Aorta (tissue), 5 donors: ENCODE measurements around the gene NKX2-3. TPM values are rescaled to one million over a fixed set of nuclear protein-coding genes. Genes with fewer than 3 reads are reported as not detected.

Experiments used
- ATAC-seq: fragments of 200-7000 bp; cut with Tn5 transposase; one replicate; pipeline ENCODE4 v1.9.1; 2022; ENCODE audit warnings: moderate library complexity; ENCODE audit not compliant: low FRiP score
- DNase-seq, 2 donors: peaks; one replicate each; pipeline ENCODE4 v3.0.0-alpha.2; 2020
- H3K27ac ChIP-seq, 2 donors: one replicate each; pipeline ENCODE4 v1.5.1; 2013; ENCODE audit warnings: low read length in 2 of 2, mild to moderate bottlenecking in 2 of 2, moderate library complexity in 2 of 2, control low read depth in 1 of 2, inconsistent platforms in 1 of 2, low read depth in 1 of 2
- H3K27me3 ChIP-seq, 2 donors: one replicate each; pipeline ENCODE4 v1.6.1; 2013; ENCODE audit warnings: control low read depth in 1 of 2, low read length in 1 of 2, mild to moderate bottlenecking in 1 of 2, moderate library complexity in 1 of 2; ENCODE audit not compliant: insufficient read depth in 2 of 2, control insufficient read depth in 1 of 2
- H3K36me3 ChIP-seq, 2 donors: one replicate each; pipeline ENCODE4 v1.6.1; 2013; ENCODE audit warnings: control low read depth in 1 of 2, low read length in 1 of 2, mild to moderate bottlenecking in 1 of 2; ENCODE audit not compliant: insufficient read depth in 2 of 2, control insufficient read depth in 1 of 2
- H3K4me1 ChIP-seq, 2 donors: one replicate each; pipeline ENCODE4 v1.6.1; 2013; ENCODE audit warnings: low read length in 2 of 2, control low read depth in 1 of 2, mild to moderate bottlenecking in 1 of 2, moderate library complexity in 1 of 2; ENCODE audit not compliant: insufficient read depth in 2 of 2, control insufficient read depth in 1 of 2
- H3K4me3 ChIP-seq, 2 donors: one replicate each; pipeline ENCODE4 v1.5.1; 2013; ENCODE audit warnings: low read length in 2 of 2, control low read depth in 1 of 2, mild to moderate bottlenecking in 1 of 2
- H3K9me3 ChIP-seq: one replicate; pipeline ENCODE4 v1.6.1; 2013; ENCODE audit warnings: mild to moderate bottlenecking, low read length; ENCODE audit not compliant: control insufficient read depth
- WGBS, 2 donors: extraction: QIAGEN DNeasy Blood & Tissue Kit; methylation state at CpG; one replicate each; pipeline ENCODE4 v1.1.7; 2013; 5-methylcytosine and 5-hydroxymethylcytosine counted together
- intact Hi-C, 2 donors: fragments of 100-400 bp; cut with DNase I; formaldehyde crosslinking; loops; one replicate each; pipeline versions ENCODE4 v1.14.2 to v1.15.0; 2022
- long read RNA-seq, 2 donors: library from polyadenylated mRNA; unstranded; transcript quantifications; one replicate each; pipeline ENCODE4 v2.0.0, GENCODE V29; 2020 to 2021
- polyA plus RNA-seq, 2 donors: library from polyadenylated mRNA; stranded (reverse); fragments of 200-250 nt; gene quantifications; one replicate each; pipeline ENCODE4 v1.2.3, GENCODE V29; 2013
- total RNA-seq, 2 donors: library from RNA; stranded (reverse); fragmentation: NEBNext Ultra II Directional; extraction: Animal tissue kit (Norgen Biotek cat#: 25700); gene quantifications; one replicate each; pipeline ENCODE4 v1.2.1, GENCODE V29; 2021
- donor health status: healthy with polysubstance abuse.
- donor health status: Bipolar disorder and iron deficiency.
- donor health status: DM: no; HTN: no; CAD: no.
- donor health status: DM: no; HTN: no; CAD: no.
- donor health status: DM: yes; HTN: yes; CAD: no.

NKX2-3 gene
- total RNA-seq (under 1 TPM in 1 of 2 donors, not detected in 1; 0.60 TPM), polyA plus RNA-seq (under 1 TPM; 0.05 to 0.50 TPM)
- long read RNA-seq, donor 1 = 0 reads
- long read RNA-seq, donor 2 = 0 reads

DNA sequence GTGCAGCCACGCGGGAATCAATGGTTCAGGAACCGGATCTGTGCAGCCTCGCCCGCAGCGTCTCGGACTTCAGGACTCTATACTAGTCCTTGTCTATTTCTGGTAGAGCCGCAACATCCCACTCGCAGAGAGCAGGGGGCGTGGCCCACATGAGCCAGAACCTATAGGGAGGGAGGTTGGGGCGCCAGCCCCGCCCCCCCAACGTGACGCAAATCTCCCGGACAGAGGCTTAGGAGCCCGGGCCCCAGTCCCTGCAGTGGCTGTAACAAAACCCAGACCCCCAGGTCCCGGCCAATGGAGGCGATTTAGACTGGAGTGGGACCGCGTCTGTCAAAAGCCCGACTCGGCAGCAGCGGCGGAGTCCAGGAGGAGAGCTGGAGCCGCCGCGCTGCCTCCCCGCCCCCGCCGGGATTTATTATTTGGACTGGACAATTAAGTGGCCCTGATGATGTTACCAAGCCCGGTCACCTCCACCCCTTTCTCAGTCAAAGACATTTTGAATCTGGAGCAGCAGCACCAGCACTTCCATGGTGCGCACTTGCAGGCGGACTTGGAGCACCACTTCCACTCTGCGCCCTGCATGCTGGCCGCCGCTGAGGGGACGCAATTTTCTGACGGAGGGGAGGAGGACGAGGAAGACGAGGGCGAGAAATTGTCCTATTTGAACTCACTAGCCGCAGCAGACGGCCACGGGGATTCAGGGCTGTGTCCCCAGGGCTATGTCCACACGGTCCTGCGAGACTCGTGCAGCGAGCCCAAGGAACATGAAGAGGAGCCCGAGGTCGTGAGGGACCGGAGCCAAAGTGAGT, at the start of gene NKX2-3:
TSS of gene NKX2-3 (plus strand) at position 256 of the 809 bp plus-strand sequence. CDS start at position 446, 190 bp downstream.
- intact Hi-C loops = no loop called here
- peak; percentile 78 to 79 for DNase-seq
- no peak within 1 kb of the TSS for H3K4me3 ChIP-seq
- H3K27me3 ChIP-seq = peaks cover 0 to 2% of the 10 kb centered on the region in 2 donors
- H3K36me3 ChIP-seq = no peaks in the 10 kb centered on the region
- H3K4me1 ChIP-seq = no peaks in the 10 kb centered on the region
- 4 to 5% methylated on average over 51 of the region's 51 CpGs for WGBS, 2 donors
- peaks cover 1% of the 10 kb centered on the region for H3K9me3 ChIP-seq
- no peak within 1 kb of the TSS for H3K27ac ChIP-seq
- peak; percentile 30 for ATAC-seq

DNA sequence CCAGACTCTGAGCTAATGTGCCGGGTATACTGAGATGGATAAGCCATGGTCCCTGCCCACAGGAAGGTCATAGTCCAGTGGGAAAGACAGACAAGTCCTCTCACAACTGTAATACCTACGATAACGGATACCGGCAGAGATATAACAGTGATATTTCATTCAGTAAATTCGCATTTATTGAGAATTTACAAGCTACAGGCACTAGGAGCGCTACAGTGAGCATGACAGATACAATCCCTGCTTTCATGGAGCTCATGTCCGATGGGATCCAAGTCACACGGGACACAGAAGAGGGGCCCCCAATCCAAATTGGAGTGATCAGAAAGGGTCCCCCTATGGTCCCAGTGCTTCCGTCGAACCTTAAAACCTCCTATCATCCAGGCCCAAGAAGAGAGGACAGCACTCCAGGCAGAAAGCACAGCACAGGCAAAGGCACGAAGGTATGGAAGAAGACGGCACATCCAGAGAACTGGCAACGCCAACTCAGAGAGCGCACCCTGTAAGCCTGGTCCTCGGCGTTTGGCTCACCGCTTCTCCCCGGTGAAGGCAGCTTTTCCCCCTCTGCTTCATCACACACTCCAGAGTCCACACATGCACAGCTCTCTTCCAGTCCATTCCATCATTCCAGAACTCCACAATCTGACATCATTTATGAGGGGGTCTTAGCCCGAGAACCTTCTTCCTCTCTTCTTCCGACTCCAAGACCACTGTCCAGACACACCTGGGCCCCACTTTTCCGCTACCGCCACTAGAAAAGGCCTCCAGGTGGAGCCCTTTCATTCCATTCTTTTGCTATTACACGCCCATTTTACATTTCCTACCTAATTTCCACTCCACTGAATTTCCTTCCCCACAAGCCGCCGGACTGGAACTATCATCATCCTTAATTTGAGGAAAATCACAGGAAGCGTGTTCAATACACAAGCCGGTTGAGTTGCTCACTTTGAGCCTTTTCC, 47.8 kb upstream of the NKX2-3 start:
- Histone ChIP-seq H3K36me3 (no peaks in the 10 kb centered on the region), H3K4me3 (no peak overlapping the region), H3K27me3 (peaks cover 0 to 1% of the 10 kb centered on the region in 2 donors), H3K4me1 (no peaks in the 10 kb centered on the region), H3K27ac (no peak overlapping the region), H3K9me3 (peaks cover 1% of the 10 kb centered on the region)
- intact Hi-C loops = no loop called here
- no peak for ATAC-seq
- WGBS, 2 donors = 66 to 69% methylated on average over 27 of the region's 27 CpGs
- no peak for DNase-seq

DNA sequence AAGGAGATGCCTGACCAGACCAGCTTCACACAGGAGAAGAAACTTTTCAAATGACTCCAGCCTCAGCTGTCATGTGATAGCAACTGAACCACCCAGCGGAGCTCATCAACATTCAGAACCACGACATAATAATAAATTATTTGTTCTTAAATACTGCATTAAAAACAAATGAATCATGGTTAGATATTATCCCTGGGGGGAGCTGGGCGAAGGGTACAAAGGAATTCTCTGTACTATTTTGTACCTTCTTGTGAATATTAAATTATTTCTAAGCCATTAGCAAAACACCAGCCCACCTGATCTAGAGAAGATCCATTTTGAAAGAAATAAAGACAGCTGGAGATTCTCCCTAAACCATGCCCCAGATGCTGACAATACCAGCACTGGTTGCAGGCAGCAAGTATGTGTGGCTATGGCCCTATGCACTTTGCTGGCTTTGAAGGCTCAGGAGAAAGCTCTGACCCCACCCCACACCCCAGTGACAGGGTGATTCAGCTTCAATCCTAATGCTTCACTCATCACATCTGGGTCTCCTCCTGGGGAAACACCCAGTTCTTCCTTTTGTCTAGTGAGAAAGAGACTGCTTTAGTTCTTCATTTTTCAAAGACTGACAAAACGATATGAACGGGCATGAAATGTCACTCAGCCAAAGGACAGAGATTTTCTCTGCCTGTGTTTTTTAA, 45.5 kb upstream of the NKX2-3 start:
- WGBS, 2 donors = 73 to 78% methylated on average over 5 of the region's 5 CpGs
- peaks cover 0 to 1% of the 10 kb centered on the region in 2 donors for H3K27me3 ChIP-seq
- H3K36me3 ChIP-seq = no peaks in the 10 kb centered on the region
- intact Hi-C loops = no loop called here
- DNase-seq = no peak
- no peaks in the 10 kb centered on the region for H3K4me1 ChIP-seq
- no peak overlapping the region for H3K27ac ChIP-seq
- ATAC-seq = no peak
- no peak overlapping the region for H3K4me3 ChIP-seq
- peaks cover 1% of the 10 kb centered on the region for H3K9me3 ChIP-seq

DNA sequence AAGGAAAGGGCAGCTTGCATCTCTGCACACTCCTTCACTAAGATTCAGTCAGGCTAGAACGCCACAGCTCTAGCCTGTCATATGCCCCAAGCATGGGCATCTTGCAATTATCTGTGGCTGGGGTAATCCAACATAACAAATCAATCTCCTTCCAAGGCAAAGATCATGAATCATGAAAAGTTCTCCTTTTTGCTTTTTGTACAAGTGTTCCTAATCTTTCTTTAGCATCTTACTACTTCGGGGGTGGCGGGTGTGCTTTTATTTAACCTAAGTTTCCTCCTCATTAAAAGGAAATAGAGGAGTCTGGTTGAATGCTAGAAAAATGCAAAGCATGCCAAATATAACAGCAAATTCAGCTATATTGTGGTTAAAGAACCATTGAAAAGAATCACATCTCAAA, 43.5 kb upstream of the NKX2-3 start:
- intact Hi-C loops = no loop called here
- Histone ChIP-seq H3K27ac (no peak overlapping the region), H3K4me1 (no peaks in the 10 kb centered on the region), H3K27me3 (peaks cover 0 to 1% of the 10 kb centered on the region in 2 donors), H3K4me3 (no peak overlapping the region), H3K36me3 (no peaks in the 10 kb centered on the region), H3K9me3 (no peaks in the 10 kb centered on the region)
- DNase-seq = no peak
- WGBS, 2 donors = 15 to 22% methylated on average over 3 of the region's 3 CpGs
- ATAC-seq = no peak

DNA sequence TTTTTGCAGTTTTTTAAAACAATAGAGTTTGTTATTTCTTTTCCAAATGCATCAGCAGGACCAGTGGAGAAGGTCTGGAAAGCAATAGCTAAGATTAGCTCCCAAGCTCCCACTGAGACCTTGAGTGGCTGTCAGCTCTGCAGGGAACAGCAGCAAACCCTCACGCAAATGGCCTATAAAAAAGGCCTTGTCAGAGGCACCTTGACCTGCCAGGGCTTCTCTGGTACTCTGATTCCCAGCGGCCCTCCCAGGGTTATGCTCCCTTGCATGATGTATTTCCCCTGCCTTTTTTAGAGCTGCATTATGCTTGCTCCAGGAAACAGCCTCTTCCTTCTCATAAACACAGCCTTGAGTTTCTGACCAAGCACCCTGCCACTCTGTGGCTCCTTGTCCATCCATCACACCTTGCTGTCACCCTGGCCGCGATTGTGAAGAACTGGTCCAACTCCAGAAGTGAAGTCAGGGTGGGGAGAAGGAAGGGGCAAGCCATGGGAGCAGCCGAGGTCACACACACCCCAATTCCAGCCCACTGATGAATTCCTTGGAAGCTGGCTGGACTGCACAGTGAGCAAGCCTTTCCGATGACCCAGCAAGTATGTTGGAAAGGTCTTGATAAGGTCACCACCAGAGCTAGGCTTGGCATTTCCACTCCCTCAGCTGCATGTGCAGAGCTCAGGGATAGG, 35.3 kb upstream of the NKX2-3 start:
- intact Hi-C loops = no loop called here
- Histone ChIP-seq H3K4me1 (no peaks in the 10 kb centered on the region), H3K4me3 (no peak overlapping the region), H3K36me3 (no peaks in the 10 kb centered on the region), H3K27me3 (peaks cover 0 to 4% of the 10 kb centered on the region in 2 donors), H3K9me3 (peaks cover 9% of the 10 kb centered on the region), H3K27ac (no peak overlapping the region)
- WGBS, 2 donors = 36 to 47% methylated on average over 6 of the region's 6 CpGs
- ATAC-seq (no peak), DNase-seq (no peak)

DNA sequence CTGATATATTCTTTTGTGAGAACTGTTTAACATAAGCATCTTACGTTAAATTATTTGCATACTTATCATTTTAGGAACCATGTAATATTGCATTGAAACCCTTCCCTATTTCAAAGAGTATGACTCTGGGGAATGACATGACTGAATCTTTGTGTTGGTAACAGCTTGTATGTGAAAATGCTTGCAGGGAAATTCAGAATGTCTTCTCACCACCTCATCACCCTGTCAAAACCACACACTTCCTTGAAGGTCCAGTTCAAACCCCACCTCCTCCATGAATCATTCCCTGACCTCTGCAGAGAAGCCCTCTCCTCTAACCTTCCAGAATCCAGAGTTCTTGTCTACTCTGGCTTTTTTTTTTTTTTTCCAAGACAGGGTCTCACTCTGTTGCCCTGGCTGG, 26.3 kb upstream of the NKX2-3 start:
- Histone ChIP-seq H3K36me3 (no peaks in the 10 kb centered on the region), H3K9me3 (peaks cover 1% of the 10 kb centered on the region), H3K4me1 (no peaks in the 10 kb centered on the region), H3K27me3 (no peaks in the 10 kb centered on the region), H3K27ac (no peak overlapping the region), H3K4me3 (no peak overlapping the region)
- ATAC-seq (no peak), DNase-seq (no peak)
- intact Hi-C loops = no loop called here
- 74 to 79% methylated on average over 1 of the region's 1 CpG for WGBS, 2 donors

DNA sequence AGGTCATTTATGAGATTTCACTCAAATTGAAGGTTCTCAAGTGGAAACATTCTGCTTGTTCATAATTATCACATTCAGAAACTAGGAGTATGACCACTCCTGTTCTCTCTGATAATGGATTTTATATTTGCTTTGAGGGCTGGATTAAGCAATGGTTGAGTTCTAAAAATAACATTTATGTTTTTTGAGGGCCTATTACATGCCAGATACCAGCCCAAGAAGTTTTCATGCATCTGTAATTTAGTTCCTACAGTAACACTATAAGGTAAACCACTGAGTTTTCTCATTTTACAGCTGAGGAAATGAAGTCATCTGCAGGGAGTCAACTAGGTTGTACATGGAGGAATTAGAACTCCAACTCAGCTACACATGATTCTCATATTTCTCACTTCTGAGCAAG, 25.5 kb upstream of the NKX2-3 start:
- DNase-seq = no peak
- H3K9me3 ChIP-seq = peaks cover 1% of the 10 kb centered on the region
- no peak overlapping the region for H3K27ac ChIP-seq
- H3K27me3 ChIP-seq = no peaks in the 10 kb centered on the region
- H3K4me1 ChIP-seq = no peaks in the 10 kb centered on the region
- H3K4me3 ChIP-seq = no peak overlapping the region
- no peaks in the 10 kb centered on the region for H3K36me3 ChIP-seq
- intact Hi-C loops = no loop called here
- no peak for ATAC-seq

DNA sequence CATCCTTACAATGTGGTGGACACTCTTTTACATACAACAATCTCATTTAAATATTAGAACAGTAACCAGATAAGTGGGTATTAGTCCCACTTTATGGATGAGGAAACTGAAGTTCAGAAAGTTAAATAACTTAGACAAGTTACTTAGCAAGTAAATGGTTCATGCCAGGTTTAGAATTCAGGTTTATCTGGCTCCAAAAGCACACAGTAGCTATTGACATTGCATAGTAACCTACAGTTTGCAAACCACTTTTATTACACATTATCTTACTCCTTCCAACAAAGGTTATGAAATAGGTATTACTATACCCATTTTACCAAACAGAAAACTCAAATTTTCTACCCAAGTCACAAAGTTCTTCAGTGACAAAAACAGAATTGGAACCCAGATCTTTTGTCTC, 19.7 kb upstream of the NKX2-3 start:
- Histone ChIP-seq H3K27me3 (no peaks in the 10 kb centered on the region), H3K4me3 (no peak overlapping the region), H3K4me1 (no peaks in the 10 kb centered on the region), H3K27ac (no peak overlapping the region), H3K9me3 (peaks cover 1% of the 10 kb centered on the region), H3K36me3 (no peaks in the 10 kb centered on the region)
- no peak for ATAC-seq
- intact Hi-C loops = no loop called here
- no peak for DNase-seq
